HepG2 (cell line): ENCODE results near the gene RPL39.
"Not testable (repeated sequence)": the region's sequence is repeated elsewhere in the genome, so short reads cannot be mapped to it uniquely, and the experiment has no call there.

Experiments used
- CREB1 ChIP-seq, 2 experiments: fragments of 450-650 bp in 1 of 2; IDR thresholded peaks; 2 replicates each; pipeline ENCODE4 v1.6.1; 2016 to 2017; ENCODE audit warnings: control low read depth in 1 of 2, mild to moderate bottlenecking in 1 of 2, missing compliant biosample characterization in 1 of 2, missing genetic modification characterization in 1 of 2
- POLR2A ChIP-seq, 2 experiments: IDR thresholded peaks; 2 replicates each; pipeline ENCODE4 v1.6.1; 2011; ENCODE audit warnings: low read depth in 2 of 2, low read length in 2 of 2, mild to moderate bottlenecking in 1 of 2, moderate library complexity in 1 of 2; ENCODE audit not compliant: insufficient read depth in 1 of 2
- TAF1 ChIP-seq: sonication (generic); formaldehyde crosslinking; IDR thresholded peaks from 2 replicates; pipeline ENCODE4 v1.4.0; 2020; ENCODE audit warnings: missing genetic modification reagents
- TEAD2 ChIP-seq: sonication (generic); formaldehyde crosslinking; IDR thresholded peaks from 2 replicates; pipeline ENCODE4 v1.9.0; 2021; ENCODE audit warnings: missing genetic modification reagents
- TF ChIP-seq, protein P1 (sequence below): sonication (generic); formaldehyde crosslinking; IDR thresholded peaks from 2 replicates; pipeline ENCODE4 v1.5.1; 2020; ENCODE audit warnings: mild to moderate bottlenecking, missing genetic modification reagents, moderate library complexity

DNA sequence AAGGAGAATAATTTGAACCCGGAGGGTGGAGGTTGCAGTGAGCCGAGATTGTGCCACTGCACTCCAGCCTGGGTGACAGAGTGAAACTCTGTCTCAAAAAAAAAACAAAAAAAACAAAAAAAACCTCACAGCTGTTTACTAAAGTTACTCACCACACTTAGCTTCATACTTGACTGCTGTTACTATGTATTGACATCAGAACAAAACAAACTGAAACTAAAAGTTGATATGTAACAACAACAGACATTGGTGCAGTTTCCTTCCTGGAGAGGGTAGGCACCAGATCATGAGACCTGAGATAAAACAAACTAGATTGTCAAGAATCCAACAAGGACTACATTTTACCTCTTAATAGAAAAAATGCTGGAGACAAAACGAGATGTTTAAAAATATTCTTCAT, 30.3 kb upstream of the RPL39 start:
- not testable (repeated sequence) for TF ChIP-seq TEAD2 (CRISPR knock-in tag); TAF1 (CRISPR knock-in tag); POLR2A (IDR thresholded peaks at IDR 0.05; ENCODE audit: insufficient read depth in 1 of 2, low read depth in 2 of 2, low read length in 2 of 2); CREB1 (IDR thresholded peaks at IDR 0.05); CREB1 (CRISPR knock-in tag; IDR thresholded peaks at IDR 0.05)
- TF ChIP-seq, protein P1, sequence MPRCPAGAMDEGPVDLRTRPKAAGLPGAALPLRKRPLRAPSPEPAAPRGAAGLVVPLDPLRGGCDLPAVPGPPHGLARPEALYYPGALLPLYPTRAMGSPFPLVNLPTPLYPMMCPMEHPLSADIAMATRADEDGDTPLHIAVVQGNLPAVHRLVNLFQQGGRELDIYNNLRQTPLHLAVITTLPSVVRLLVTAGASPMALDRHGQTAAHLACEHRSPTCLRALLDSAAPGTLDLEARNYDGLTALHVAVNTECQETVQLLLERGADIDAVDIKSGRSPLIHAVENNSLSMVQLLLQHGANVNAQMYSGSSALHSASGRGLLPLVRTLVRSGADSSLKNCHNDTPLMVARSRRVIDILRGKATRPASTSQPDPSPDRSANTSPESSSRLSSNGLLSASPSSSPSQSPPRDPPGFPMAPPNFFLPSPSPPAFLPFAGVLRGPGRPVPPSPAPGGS (CRISPR knock-in tag): not testable (repeated sequence)
